Astrocyte of the hippocampus (primary cell): ENCODE results near the gene RNF121.
"Not testable (repeated sequence)": the region's sequence is repeated elsewhere in the genome, so short reads cannot be mapped to it uniquely, and the experiment has no call there.

Experiments
- DNase-seq: peaks from one replicate; pipeline ENCODE4 v3.0.0; 2011; ENCODE audit warnings: low read depth, low spot score

RNF121 gene

DNA sequence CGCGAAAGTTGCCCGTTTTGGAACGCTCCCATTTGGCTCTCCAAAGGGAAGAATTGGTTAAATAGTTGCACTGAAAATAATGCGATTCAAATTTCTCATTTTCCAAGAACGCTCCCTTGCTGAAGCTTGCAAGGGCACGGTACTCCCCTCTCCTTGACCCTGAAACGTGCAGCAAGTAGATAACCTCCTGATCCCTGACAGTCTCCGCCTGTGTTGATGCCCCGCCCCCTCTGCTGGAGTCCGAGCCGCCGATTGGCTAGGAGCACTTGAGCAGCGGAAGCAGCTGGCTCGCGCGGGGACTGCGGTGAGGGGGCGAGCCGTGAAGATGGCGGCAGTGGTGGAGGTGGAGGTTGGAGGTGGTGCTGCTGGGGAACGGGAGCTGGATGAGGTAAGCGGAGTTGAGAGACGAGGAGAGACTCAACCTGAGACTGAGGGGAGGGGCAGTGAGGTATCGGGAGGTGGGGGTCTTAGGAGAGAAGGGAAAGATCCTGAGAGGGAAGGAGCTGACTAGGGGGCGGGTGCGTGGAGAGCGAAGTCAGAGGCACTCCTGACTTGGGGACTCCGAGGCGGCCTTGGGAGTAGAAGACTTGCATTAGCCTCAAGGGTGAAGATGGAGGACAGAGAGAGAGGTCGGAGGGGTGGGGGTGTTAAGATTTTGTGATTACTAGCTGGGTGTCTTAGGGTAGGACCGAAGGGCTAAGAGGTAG is at the start of gene RNF121:
Gene RNF121 (plus strand): TSS at position 310 of the 707 bp plus-strand sequence. CDS start 16 bp downstream, at position 326.
- DNase-seq: peak; percentile 98

DNA sequence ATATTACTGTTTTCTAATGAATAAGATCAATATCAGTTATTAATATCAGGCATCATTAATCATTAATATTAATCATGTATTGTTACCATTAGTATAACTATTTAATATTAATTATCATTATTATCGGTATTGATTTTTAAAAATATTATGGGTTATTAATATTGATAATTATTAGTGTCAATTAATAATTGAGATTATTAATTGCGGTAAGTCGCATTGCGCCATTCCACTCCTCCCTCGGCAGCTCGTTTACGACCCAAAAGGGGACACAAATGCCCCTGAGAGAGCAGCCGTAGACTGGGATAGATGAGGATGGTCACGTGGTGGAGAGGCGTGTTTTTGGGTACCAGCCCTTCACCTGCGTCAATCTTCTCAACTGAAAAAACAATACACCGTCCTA is 43.0 kb upstream of the RNF121 start:
- not testable (repeated sequence) for DNase-seq

DNA sequence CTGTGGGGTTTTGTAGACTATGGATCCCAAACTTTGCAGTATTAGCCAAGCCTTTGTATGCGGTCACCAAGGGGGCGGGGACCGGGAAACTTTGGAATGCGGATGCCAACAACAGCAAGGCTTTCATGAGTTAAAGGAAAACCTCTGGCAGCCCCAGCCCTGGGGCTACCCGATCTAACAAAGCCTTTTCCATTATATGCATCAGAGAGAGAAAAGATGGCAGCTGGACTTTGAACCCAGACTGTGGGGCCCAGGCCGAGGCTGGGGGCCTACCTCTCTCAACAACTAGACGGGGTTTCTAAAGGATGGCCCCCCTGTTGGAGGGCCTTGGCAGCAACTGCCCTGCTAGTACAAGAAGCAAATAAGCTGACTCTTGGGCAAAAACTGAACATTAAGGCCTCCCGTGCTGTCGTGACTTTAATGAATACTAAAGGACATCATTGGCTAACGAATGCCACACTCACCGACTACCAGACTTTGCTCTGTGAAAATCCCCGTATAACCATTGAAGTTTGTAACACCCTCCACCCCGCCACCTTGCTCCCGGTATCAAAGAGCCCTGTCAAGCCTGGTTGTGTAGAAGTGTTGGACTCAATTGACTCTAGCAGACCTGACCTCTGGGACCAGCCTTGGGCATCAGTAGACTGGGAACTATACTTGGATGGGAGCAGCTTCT is 40.4 kb upstream of the RNF121 start:
- DNase-seq: peak; percentile 49

DNA sequence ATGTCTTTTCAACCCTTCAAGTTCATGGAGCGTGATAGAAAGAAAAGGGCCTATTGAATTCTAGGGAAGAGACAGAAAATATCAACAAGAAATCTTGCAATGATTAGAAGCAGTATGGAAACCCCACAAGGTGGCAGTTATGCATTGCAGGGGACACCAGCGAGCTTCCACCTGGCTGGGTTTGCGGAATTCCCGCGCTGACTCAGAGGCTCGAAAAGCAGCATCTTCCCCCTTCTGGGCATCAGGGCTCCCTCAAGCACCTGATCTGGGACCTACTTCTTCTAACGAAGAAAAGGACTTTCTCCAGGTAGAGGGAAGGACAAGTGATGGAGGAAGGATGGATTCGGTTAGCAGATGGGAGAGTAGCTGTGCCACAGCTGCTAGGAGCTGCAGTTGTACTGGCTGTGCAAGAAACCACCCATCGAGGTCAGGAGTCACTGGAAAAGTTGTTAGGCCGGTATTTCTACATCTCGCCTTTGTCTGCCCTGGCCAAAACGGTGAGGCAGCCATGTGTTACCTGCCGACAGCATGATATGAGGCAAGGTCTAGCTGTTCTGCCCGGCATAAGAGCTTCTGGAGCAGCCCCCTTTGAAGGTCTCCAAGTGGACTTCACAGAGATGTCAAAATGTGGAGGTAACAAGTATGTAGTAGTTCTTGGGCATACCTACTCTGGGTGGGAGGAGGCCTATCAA is 39.5 kb upstream of the RNF121 start:
- DNase-seq: not testable (repeated sequence)

DNA sequence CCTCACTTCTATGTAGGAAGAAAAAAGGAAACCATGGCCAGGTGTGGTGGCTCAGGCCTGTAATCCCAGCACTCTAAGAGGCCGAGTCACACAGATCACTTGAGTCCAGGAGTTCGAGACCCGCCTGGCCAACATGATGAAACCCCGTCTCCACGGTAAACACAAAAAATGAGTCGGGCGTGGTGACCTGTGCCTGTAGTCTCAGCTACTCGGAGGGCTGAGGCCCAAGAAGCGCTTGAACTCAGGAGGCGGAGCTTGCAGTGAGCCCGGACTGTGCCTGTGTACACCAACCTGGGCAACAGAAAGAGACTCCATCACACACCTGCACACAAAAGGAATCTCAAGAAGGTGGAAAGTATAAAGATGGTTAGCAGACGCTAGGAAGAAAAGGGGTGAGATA is 32.9 kb upstream of the RNF121 start:
- DNase-seq: no peak

DNA sequence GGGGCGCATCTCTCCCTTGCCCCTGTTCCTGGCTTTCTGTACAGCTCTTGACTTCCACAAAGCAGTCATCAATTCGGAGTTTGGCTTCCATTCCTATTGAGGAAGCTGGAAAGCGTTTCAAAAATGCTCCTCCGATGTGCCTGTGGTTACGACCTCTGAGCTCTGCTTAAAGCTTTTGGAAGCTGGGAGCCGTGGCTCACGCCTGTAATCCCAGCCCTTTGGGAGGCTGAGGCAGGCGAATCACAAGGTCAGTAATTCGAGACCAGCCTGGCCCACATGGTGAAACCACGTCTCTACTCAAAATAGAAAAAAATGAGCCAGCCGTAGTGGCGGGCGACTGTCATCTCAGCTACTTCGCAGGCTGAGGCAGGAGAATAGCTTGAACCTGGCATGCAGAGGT is 27.7 kb upstream of the RNF121 start:
- peak; percentile 40 for DNase-seq

DNA sequence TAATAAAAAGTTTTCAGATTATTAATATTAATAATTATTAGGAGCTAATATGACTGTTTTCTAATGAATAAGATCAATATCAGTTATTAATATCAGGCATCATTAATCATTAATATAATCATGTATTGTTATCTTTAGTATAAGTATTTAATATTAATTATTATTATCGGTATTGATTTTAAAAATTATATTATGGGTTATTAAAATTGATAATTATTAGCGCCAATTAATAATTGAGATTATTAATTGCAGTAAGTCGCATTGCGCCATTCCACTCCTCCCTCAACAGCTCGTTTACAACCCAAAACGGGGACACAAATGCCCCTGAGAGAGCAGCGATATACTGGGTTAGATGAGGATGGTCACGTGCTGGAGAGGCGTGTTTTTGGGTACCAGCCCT is 20.6 kb upstream of the RNF121 start:
- DNase-seq: no peak

DNA sequence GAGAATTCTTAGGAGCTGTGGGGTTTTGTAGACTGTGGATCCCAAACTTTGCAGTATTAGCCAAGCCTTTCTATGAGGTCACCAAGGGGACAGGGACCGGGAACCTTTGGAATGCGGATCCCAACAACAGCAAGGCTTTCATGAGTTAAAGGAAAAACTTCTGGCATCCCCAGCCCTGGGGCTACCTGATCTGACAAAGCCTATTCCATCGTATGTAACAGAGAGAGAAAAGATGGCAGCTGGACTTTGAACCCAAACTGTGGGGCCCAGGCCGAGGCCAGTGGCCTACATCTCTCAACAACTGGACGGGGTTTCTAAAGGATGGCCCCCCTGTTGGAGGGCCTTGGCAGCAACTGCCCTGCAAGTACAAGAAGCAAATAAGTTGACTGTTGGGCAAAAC is 18.1 kb upstream of the RNF121 start:
- DNase-seq: not testable (repeated sequence)

DNA sequence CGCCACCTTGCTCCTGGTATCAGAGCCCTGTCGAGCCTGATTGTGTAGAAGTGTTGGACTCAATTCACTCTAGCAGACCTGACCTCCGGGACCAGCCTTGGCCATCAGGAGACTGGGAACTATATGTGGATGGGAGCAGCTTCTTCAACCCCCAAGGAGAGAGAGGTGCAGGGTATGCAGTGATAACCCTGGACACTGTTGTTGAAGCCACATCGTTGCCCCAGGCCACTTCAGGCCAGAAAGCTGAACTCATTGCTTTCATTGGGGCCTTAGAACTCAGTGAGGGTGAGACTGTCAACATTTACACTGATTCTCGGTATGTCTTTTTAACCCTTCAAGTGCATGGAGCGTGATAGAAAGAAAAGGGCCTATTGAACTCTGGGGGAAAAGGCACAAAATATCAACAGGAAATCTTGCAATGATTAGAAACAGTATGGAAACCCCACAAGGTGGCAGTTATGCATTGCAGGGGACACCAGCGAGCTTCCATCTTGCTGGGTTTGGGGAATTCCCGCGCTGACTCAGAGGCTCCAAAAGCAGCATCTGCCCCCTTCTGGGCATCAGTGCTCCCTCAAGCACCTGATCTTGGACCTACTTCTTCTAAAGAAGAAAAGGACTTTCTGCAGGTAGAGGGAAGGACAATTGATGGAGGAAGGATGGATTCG is 17.4 kb upstream of the RNF121 start:
- DNase-seq: not testable (repeated sequence)

DNA sequence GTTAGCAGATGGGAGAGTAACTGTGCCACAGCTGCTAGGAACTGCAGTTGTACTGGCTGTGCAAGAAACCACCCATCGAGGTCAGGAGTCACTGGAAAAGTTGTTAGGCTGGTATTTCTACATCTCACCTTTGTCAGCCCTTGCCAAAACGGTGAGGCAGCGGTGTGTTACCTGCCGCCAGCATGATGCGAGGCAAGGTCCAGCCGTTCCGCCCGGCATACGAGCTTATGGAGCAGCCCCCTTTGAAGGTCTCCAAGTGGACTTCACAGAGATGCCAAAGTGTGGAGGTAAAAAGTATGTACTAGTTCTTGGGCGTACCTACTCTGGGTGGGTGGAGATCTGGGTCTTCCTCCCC is 16.9 kb upstream of the RNF121 start:
- not testable (repeated sequence) for DNase-seq

DNA sequence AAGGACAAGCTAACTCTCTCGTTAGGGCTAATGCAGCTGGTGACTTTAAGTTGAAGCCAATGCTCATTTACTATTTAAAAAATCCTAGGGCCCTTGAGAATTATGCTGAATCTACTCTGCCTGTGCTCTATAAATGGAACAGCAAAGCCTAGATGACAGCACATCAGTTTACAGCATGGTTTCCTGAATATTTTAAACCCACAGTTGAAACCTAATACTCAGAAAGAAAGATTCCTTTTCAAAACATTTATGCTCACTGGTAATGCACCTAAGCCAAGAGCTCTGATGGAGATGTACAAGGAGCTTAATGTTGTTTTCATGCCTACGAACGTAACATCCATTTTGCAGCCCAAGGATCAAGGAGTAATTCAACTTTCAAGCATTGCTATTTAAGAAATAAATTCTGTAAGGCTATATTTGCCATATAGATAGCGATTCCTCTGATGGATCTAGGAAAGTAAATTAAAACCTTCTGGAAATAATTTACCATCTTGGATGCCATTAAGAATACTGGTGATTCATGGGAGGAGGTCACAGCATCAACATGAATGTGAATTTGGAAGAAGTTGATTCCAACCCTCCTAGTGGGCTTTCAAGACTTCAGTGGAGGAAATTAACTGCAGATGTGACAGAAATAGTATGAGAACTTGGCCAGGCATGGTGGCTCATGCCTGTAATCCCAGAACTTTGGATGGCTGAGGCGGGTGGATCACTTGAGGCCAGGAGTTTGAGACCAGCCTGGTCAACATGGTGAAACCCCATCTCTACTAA is 14.9 kb upstream of the RNF121 start:
- DNase-seq: no peak

DNA sequence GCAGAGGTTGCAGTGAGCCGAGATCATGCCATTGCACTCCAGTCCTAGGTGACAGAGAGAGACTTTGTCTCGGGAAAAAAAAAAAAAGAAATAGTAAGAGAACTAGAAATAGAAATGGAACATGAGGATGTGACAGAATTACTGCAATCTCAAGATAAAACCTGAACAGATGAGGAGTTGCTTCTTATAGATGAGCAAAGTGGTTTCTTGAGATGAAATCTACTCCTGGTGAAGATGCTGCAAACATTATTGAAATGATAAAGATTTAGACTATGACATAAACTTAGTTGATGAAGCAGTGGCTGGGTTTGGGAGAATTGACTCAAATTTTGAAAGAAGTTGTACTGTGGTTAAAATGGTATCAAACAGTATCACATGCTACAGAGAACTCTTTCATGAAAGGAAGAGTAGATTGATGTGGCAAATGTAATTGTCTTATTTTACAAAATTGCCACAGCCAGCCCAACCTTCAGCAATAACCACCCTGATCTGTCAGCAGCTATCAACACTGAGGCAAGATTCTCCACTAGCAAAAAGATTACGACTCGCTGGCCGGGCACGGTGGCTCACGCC is 14.1 kb upstream of the RNF121 start:
- DNase-seq: no peak

DNA sequence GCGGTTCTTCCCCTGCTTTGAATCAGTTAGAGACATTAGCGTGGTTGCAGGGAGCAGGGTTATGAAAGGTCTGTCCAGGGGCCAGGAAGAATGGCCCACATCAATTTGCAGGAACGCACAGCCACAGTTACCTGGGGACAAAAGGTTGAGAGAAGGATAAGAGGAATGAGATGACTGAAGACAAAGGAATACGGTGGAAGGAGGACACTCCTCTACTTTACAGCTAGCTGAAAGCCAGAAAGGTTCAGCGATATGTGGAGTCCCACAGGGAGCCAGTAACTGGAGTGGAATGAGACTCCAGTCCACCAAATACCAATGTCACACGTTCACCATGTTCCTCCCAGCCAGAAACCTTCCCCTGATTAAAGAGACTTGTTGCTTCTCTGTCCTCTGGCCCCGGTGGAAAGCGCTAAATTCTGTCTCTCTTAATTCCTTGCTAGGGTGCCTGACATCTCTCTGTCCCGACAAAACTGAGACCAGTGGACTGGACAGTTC is 11.2 kb upstream of the RNF121 start:
- DNase-seq: no peak

DNA sequence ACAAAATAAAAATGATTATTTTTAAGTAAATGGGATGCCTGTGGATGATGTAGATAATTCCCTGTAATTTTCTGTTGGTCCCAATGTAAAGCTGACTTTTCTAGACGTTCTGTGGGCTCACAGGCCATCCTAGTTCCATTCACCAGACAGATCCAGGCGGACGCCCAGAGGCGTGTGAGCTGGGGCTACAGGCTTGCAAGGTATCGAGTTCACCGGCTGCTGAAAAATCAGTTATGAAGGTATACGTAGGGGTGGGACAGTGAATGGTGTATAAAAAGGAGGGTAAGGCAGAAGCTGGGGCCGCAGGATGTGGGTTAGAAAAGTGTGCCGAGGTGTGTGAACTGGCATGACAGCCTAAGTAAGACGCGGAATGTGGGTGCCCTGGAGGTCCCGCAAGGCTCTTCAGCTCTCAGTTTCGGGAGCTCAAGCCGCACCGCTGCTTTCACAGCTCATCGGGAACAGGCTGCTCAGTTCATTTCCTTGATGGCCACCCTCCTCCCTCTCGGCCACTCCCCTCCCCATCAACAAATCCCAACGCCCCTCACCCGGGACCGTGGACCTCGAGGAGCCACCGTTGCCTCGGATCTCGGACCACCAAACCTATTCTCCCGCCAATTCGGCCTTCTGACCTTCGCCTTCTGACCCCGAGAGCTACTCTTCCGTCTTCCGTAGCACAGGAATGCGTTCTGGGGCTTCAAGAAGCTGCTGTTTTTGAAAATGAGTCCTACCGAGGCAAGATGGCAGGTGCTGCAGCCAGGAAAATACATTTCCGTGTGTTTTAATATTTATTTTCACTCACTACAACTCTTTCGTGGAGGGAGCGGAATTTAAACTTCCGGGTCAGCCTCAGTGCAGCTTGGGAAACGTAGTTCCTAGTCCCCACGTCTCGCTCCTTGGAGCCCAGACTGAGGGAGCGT is 768 bp upstream of the RNF121 start, which contains the start of gene XNDC1N:
Gene XNDC1N (minus strand): TSS at position 775 of the 917 bp plus-strand sequence. CDS start 5,241 bp downstream, outside the sequence.
- DNase-seq: no peak

DNA sequence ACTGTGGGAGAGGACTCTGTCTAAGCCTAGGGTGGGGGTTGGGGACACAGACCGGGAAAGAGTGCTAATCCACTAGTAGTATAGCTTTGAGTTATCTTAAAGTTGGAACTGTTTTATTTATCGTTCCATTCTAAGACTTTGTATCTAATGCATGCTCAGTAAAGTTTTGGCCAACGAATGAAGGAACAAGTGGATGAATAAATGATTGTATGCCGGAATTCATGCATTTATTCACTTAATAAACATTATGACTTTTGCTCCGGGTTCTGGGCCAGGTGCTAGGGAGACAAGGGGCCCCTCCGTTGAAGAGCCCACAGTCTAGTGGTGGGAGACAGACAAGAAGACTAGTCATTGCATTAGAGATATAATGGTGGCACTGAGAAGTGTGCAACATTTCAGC is 645 bp downstream of the RNF121 start:
- DNase-seq: no peak

DNA sequence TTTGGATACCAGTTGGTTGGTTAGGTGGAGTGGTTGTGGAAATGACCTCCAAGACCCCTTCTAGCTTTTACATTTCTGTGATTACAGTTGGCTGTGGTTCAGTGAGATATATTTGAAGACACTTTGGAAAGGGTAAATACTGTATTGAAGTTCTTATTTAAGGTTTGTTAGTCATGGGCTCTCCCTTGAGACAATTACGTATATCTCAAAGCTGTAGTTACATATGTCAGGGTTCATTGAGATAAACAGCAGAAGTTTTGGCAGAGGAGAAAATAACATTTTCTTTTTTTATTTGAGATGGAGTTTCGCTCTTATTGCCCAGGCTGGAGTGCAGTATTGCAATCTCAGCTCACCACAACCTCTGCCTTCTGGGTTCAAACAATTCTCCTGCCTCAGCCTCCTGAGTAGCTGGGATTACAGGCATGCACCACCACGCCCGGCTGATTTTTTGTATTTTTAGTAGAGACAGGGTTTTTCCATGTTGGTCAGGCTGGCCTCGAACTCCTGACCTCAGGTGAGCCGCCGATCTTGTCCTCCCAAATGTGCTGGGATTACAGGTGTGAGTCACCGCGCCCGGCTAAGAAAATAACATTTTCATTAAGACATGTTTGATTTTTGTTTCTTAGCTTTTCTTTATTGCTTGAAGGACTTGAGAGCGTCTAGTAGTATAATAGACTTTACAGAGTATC is 1.9 kb downstream of the RNF121 start:
- DNase-seq: no peak

DNA sequence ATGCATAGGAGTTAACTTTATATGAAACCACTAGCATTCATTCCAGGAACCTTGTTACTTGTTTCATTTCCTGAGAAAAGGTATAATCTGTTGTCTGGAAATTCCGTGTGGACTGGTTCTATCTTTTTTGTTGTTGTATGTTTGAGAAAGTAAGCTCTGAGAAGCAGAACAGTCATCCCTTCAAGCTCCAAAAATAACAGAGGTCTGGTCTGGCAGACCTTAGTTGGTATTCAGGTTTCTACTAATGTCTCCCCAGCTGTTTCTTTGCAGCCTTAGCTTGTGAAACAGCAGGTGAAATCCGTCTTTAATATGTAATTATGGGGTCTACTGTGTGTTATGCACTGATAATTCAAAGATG is 2.4 kb downstream of the RNF121 start:
- peak; percentile 61 for DNase-seq

DNA sequence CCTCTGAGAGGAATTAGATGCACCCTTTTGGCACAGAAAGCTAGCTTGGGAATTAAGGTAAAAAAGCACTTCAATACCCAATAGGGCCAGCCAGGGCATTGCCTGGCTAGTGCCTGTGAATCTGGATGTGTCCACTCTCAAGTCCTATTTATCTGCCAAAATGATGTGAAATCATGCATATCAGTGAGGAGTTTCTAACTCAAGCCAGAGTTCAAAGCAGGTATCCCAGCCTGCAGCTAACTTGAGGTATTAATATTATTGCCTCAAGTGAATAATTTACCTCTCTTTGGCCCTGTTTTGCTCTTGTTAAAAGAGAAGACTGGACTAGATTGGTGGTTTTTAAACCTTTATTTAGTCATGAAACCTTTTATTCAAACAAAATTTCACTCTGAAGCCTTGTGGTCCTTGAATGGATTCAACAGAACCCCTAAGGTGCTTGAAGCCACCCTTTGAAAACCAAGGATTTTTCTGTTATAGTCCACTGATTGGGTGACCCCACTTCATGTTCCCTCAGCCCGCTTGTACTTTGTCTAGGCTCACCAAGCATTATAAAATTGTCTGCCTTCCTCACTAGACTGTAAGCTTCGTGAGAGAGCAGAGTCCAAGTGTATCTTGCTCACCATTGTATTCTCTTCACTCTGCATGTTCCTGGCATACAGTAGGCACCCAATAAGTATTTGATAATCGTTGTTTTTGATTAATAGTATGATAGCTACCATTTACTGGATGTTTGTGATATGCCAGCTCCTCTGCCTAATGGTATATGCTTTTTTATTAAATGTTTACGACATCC is 4.5 kb downstream of the RNF121 start:
- DNase-seq: no peak
